Measurements from ENCODE around the gene CCND2.

CCND2 gene

GRCh38 chr12:4288296-4289131 lies 15.0 kb downstream of the CCND2 start:
- no peak for DNase-seq (ENCODE audit: low spot score)
- TF ChIP-seq, protein P1, sequence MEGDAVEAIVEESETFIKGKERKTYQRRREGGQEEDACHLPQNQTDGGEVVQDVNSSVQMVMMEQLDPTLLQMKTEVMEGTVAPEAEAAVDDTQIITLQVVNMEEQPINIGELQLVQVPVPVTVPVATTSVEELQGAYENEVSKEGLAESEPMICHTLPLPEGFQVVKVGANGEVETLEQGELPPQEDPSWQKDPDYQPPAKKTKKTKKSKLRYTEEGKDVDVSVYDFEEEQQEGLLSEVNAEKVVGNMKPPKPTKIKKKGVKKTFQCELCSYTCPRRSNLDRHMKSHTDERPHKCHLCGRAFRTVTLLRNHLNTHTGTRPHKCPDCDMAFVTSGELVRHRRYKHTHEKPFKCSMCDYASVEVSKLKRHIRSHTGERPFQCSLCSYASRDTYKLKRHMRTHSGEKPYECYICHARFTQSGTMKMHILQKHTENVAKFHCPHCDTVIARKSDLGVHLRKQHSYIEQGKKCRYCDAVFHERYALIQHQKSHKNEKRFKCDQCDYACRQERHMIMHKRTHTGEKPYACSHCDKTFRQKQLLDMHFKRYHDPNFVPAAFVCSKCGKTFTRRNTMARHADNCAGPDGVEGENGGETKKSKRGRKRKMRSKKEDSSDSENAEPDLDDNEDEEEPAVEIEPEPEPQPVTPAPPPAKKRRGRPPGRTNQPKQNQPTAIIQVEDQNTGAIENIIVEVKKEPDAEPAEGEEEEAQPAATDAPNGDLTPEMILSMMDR (IDR thresholded peaks at IDR 0.05; ENCODE audit: extremely low read depth, missing control alignments) = no peak

DNA sequence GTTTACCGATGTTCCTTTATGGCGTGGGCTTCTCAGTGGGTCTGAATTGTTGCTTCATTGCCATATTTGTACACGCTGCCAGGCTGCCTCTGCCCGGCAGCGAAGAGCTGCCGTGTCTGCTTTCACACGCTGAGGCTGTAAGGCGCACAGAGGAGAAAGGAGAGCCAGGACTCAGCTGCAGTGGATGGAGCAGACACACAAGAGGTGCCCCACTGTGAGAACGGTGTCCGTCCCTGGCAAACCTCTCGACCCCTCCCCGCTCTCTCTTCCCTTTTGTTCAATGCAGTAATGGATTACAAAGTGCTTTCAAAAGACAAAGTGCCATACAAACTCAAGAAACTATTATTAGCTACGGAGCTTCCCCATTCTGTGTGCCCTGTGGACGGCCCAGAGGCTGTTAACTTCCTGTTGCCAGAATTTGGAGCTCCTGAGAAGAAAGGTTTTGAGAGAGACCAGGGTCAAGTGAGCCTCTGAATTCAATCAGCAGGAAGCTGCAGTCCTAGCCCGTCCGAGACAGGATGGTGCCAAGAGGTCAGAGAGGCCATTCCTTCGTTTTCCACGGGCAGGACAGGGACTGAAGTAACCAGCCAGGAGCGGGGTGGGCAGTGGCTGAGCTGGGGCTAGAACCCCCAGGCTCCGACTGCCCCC lies 15.8 kb downstream of the CCND2 start:
- DNase-seq (ENCODE audit: low spot score) = no peak
- TF ChIP-seq, protein P1 (IDR thresholded peaks at IDR 0.05; ENCODE audit: extremely low read depth, missing control alignments) = no peak

DNA sequence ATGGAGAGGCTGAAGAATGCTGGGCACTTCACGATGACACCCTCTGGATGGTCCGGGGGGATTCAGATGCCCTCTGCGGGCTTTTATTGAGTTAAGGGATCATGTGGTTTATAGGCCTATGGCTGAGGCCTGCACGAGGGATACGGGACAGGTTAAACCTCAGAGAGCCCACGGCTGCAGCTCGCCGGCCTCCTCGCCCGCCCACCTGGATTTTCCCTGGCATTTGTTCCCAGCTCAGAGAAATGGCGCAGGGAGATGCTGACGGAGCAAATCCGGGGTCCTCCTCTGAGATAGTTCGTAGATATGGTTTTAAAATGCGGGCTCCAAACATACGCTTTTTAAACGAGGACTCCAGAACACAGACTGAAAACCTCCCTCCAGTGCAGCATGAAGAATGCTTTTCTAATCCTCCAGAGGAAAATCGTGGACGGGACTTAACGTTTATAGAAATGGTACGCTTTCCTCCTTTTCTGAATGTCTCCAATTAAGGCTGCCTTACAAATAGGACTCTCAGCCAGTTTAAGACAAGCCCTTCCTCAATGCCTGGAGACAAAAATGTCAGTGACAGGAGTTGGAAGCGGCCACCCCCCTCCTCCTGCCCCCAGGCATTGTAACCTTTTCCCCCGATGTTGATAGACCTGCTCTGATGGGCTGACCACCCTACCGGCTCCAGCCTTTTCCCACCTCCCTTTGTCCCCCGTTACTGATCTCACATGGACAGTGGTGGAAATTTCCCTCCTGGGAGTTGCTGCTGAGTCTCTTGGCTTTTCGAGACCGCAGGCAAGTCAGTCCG lies 16.6 kb downstream of the CCND2 start:
- TF ChIP-seq, protein P1 (IDR thresholded peaks at IDR 0.05; ENCODE audit: extremely low read depth, missing control alignments) = no peak
- no peak for DNase-seq (ENCODE audit: low spot score)

DNA sequence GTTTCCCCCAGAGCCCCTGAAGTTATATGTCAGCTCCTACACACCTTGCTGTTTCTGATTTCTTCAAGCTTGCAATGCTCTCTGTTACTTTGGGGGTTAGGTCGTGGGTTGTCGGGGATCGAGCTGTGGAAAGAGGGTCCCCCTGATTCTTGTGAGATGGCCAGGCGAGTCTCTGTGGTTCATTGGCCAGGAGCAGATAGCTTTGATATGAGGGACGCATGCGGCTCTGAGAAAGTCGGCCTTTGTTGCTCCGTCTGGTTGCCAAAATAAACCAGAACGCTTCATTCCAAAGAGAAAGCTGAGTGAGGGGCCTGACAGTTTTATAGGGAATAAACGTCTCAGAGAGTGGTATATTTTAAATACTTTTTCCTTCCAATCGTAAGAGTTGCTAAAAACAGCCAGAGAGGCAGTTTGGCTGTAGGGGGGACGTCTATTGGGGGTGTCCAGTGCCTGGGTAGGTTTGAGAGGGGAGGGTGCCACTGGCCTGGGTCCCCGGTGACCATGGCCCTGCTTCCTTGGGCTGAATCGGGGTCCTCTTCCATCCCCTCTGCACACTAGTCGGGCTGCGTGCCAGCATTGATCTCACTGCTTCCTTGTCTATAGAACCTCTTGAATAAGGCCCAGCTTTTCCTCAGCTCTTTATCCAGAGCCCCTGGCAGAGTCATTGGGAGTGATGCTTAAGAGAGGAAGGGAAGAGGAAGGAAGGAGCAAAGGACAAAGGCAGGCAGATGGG lies 18.9 kb downstream of the CCND2 start:
- TF ChIP-seq, protein P1 (IDR thresholded peaks at IDR 0.05; ENCODE audit: extremely low read depth, missing control alignments) = no peak

DNA sequence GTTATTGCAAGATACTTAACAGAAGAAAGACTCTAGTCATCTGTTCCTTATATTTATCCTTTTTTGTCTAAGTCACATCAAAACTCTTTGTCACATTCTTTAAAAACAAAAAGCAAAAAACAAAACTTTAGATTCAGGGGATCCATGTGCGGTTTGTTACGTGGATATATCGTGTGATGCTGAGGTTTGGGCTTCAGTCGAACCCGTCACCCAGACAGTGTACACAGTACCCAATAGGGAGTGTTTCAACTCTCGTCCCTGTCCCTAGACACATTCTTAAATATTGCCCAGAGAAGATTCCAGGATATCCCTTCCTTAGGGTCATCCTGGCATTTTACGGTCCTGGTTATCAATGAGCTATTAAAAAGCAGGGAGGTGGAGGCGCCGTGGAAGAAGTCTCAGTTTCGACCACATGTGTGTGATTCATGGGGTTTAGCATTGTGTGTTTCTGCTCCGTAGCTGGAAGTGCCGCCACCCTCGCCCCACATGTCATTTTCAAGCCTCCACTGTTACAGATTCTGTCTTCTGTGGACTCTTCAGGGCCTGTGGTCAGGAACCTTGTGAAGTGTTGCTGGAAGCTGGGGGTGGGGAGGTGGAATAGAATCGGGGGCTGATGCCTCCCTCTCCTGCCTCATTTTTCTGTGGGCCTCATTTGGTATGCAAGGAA lies 19.9 kb downstream of the CCND2 start:
- TF ChIP-seq, protein P1 (IDR thresholded peaks at IDR 0.05; ENCODE audit: extremely low read depth, missing control alignments) = no peak
- no peak for DNase-seq (ENCODE audit: low spot score)

More for the DNA sequence above, 18.9 kb downstream of the CCND2 start:
- DNase-seq (ENCODE audit: low spot score) = no peak

DNA sequence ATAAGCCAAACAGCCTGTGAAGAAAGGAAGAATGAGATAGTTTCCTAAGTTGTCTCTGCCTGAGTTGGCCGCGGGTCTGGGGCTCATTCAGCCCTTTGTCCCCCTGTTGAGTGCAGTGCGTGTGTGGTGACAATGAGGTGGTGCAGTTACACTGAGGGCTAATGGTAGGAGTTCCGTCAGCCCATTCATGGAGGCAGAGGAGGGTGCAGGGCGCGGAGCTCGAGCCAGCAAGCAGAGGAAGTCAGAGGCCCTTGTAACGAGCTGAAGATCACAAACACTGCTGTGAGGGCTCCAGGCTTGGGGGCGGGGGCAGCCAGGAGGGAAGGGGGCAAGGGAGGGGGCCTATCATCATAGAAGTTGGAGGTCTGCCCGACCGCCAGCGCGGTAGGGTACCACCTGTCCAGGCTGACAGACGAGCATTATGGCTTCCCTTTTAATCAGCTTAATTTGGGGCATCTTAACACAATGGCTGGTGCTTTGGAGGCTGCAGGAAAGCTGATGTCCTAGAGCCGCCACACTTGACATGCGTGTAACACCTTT lies 20.5 kb downstream of the CCND2 start:
- TF ChIP-seq, protein P1 (IDR thresholded peaks at IDR 0.05; ENCODE audit: extremely low read depth, missing control alignments) = no peak
- no peak for DNase-seq (ENCODE audit: low spot score)

Data from GM20000 (cell line).